ENCODE measurements around the gene RCAN2. TPM values are rescaled to one million over a fixed set of nuclear protein-coding genes. Genes with fewer than 3 reads are reported as not detected.

Gene RCAN2
- total RNA-seq, 1 donor from 2014 or later: 5.8 TPM

DNA sequence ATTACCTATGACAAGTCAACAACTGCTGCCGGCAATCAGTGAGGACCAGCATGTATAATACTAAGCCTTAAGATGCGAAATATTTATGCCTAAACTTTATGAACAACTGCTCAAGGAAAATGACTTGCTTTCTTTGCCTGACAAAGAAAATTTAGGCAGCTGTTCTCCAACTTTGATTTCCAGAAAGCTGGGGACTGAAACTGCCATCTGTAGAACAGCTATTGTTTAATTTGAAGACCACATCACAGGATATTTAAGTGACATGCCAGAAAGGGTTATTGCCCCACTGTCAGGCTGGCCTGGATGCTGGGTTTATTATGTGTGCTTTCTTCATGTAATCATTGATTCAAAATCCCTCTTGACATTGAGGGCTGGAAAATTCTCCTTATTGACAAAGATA, 166.5 kb downstream of the RCAN2 start:
- no peak overlapping the region for H2AFZ ChIP-seq (replicated peaks)
- H3K4me3 Mint-ChIP-seq: no peak overlapping the region
- H3K4me2 ChIP-seq: no peak overlapping the region
- H3K9me3 Mint-ChIP-seq: no peaks in the 10 kb centered on the region
- H3F3A ChIP-seq (ENCODE audit: low read depth): no peaks in the 10 kb centered on the region
- no peaks in the 10 kb centered on the region for H3K79me2 ChIP-seq (ENCODE audit: low read depth)
- H3K27me3 ChIP-seq: no peaks in the 10 kb centered on the region
- peaks cover 19% of the 10 kb centered on the region for H3K4me1 Mint-ChIP-seq
- H3K36me3 ChIP-seq: no peaks in the 10 kb centered on the region
- no peak for TF ChIP-seq EZH2 (IDR thresholded peaks at IDR 0.05)
- TF ChIP-seq, protein P1, sequence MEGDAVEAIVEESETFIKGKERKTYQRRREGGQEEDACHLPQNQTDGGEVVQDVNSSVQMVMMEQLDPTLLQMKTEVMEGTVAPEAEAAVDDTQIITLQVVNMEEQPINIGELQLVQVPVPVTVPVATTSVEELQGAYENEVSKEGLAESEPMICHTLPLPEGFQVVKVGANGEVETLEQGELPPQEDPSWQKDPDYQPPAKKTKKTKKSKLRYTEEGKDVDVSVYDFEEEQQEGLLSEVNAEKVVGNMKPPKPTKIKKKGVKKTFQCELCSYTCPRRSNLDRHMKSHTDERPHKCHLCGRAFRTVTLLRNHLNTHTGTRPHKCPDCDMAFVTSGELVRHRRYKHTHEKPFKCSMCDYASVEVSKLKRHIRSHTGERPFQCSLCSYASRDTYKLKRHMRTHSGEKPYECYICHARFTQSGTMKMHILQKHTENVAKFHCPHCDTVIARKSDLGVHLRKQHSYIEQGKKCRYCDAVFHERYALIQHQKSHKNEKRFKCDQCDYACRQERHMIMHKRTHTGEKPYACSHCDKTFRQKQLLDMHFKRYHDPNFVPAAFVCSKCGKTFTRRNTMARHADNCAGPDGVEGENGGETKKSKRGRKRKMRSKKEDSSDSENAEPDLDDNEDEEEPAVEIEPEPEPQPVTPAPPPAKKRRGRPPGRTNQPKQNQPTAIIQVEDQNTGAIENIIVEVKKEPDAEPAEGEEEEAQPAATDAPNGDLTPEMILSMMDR (IDR thresholded peaks at IDR 0.05): no peak
- no peak for TF ChIP-seq EZH2phosphoT487 (IDR thresholded peaks at IDR 0.05)
- H3K36me3 Mint-ChIP-seq: no peaks in the 10 kb centered on the region
- no peak for DNase-seq (ENCODE audit: low spot score)
- no peak overlapping the region for H3K9ac ChIP-seq
- no peak overlapping the region for H3K27ac ChIP-seq
- H4K20me1 ChIP-seq (ENCODE audit: low read depth): no peaks in the 10 kb centered on the region
- peaks cover 5% of the 10 kb centered on the region for H3K4me1 ChIP-seq
- H3K4me3 ChIP-seq: no peak overlapping the region
- H3K27me3 Mint-ChIP-seq (ENCODE audit: insufficient read depth, low read depth): peaks cover 3% of the 10 kb centered on the region
- no peak overlapping the region for H3K27ac Mint-ChIP-seq
- no peaks in the 10 kb centered on the region for H3K9me3 ChIP-seq (ENCODE audit: low read depth)

- no peaks in the 10 kb centered on the region for H3F3A ChIP-seq (ENCODE audit: low read depth)
- TF ChIP-seq EZH2 (IDR thresholded peaks at IDR 0.05): no peak
- no peak for TF ChIP-seq EZH2phosphoT487 (IDR thresholded peaks at IDR 0.05)
- TF ChIP-seq, protein P1 (IDR thresholded peaks at IDR 0.05): no peak
- no peaks in the 10 kb centered on the region for H3K9me3 ChIP-seq (ENCODE audit: low read depth)
- Mint-ChIP-seq H3K27ac (no peak overlapping the region), H3K27me3 (ENCODE audit: insufficient read depth, low read depth) (peaks cover 3% of the 10 kb centered on the region), H3K4me3 (no peak overlapping the region), H3K4me1 (peaks cover 19% of the 10 kb centered on the region), H3K36me3 (no peaks in the 10 kb centered on the region), H3K9me3 (no peaks in the 10 kb centered on the region)
- no peaks in the 10 kb centered on the region for H4K20me1 ChIP-seq (ENCODE audit: low read depth)
- H3K27ac ChIP-seq: no peak overlapping the region
- peaks cover 5% of the 10 kb centered on the region for H3K4me1 ChIP-seq
- no peaks in the 10 kb centered on the region for H3K27me3 ChIP-seq
- no peaks in the 10 kb centered on the region for H3K36me3 ChIP-seq
- no peak overlapping the region for H2AFZ ChIP-seq (replicated peaks)
- H3K79me2 ChIP-seq (ENCODE audit: low read depth): no peaks in the 10 kb centered on the region
- no peak for DNase-seq (ENCODE audit: low spot score)
- H3K9ac ChIP-seq: no peak overlapping the region
- no peak overlapping the region for H3K4me3 ChIP-seq
- no peak overlapping the region for H3K4me2 ChIP-seq
Observed at GRCh38 chr6:46323966-46324622, 167.2 kb downstream of the RCAN2 start.

DNA sequence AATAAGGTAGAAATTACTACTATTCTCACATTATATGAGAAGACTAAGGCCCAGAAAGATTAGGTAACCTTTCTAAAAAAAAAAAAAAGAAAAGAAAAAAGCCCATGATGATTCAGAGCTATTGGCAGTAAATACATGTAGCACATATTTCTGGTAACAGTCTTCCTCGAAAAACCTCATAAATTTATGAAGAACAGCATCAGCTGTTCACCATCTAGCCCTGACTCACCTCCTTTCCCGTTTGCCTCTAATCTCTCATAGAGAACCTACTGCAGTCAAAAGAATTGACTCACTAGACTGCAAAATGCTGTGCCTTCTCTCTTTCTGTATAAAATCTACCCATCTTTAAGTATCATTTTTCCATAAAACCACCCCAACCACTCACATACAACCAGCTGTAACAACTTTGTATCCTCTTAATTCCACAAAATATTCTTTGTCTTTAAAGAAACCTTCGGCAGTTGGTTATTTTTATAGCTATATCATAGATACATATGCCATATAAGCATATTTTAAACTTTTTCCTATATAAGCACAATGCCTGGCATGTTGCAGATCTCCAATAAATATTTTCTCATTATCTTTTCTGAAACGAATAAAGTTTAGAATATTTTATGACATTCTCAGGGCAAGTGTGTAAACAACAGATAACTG, 167.8 kb downstream of the RCAN2 start:
- TF ChIP-seq, protein P1 (IDR thresholded peaks at IDR 0.05): no peak
- no peak for TF ChIP-seq EZH2 (IDR thresholded peaks at IDR 0.05)
- H3K9ac ChIP-seq: no peak overlapping the region
- H3K27me3 ChIP-seq: no peaks in the 10 kb centered on the region

More for the DNA sequence above, 167.8 kb downstream of the RCAN2 start:
- H3K27ac Mint-ChIP-seq: no peak overlapping the region
- no peak overlapping the region for H3K4me2 ChIP-seq
- no peak overlapping the region for H2AFZ ChIP-seq (replicated peaks)
- H3K36me3 Mint-ChIP-seq: no peaks in the 10 kb centered on the region
- no peaks in the 10 kb centered on the region for H3K9me3 ChIP-seq (ENCODE audit: low read depth)
- no peaks in the 10 kb centered on the region for H3K79me2 ChIP-seq (ENCODE audit: low read depth)
- peaks cover 3% of the 10 kb centered on the region for H3K27me3 Mint-ChIP-seq (ENCODE audit: insufficient read depth, low read depth)
- no peaks in the 10 kb centered on the region for H3F3A ChIP-seq (ENCODE audit: low read depth)
- H3K9me3 Mint-ChIP-seq: no peaks in the 10 kb centered on the region
- H3K4me1 ChIP-seq: peaks cover 10% of the 10 kb centered on the region
- DNase-seq (ENCODE audit: low spot score): no peak
- no peak overlapping the region for H3K4me3 ChIP-seq
- no peaks in the 10 kb centered on the region for H3K36me3 ChIP-seq
- H3K4me1 Mint-ChIP-seq: peaks cover 19% of the 10 kb centered on the region
- H3K4me3 Mint-ChIP-seq: no peak overlapping the region
- no peaks in the 10 kb centered on the region for H4K20me1 ChIP-seq (ENCODE audit: low read depth)
- no peak overlapping the region for H3K27ac ChIP-seq
